ENCODE data around the gene GALNT5.

The GALNT5 gene

DNA sequence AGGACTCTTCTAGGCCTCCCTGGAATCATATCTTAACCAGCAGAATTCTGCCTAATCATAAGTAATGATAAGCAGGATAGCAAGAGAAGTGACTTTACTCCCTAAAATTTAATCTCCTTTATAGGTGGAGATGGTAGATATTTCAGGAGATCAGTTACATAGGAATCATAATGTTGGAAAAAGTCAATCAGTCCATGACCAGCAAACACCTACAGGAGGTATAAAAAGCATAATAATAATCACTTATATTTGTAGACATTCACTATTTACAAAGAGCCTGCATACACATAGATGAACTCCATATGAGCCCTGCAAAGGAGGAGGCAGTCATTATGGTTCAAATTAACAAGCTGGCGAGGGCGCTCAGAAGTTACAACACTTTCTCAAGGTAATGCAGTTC, 2.5 kb downstream of the GALNT5 start:
- no peak overlapping the region; the same call in 1 of the 2 replicates for H3K4me3 ChIP-seq (ENCODE audit: low read length)
- DNase-seq (ENCODE audit: low read depth): no peak
- TF ChIP-seq, protein P1, sequence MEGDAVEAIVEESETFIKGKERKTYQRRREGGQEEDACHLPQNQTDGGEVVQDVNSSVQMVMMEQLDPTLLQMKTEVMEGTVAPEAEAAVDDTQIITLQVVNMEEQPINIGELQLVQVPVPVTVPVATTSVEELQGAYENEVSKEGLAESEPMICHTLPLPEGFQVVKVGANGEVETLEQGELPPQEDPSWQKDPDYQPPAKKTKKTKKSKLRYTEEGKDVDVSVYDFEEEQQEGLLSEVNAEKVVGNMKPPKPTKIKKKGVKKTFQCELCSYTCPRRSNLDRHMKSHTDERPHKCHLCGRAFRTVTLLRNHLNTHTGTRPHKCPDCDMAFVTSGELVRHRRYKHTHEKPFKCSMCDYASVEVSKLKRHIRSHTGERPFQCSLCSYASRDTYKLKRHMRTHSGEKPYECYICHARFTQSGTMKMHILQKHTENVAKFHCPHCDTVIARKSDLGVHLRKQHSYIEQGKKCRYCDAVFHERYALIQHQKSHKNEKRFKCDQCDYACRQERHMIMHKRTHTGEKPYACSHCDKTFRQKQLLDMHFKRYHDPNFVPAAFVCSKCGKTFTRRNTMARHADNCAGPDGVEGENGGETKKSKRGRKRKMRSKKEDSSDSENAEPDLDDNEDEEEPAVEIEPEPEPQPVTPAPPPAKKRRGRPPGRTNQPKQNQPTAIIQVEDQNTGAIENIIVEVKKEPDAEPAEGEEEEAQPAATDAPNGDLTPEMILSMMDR (conservative IDR thresholded peaks at IDR 0.05; ENCODE audit: low read length): no peak

DNA sequence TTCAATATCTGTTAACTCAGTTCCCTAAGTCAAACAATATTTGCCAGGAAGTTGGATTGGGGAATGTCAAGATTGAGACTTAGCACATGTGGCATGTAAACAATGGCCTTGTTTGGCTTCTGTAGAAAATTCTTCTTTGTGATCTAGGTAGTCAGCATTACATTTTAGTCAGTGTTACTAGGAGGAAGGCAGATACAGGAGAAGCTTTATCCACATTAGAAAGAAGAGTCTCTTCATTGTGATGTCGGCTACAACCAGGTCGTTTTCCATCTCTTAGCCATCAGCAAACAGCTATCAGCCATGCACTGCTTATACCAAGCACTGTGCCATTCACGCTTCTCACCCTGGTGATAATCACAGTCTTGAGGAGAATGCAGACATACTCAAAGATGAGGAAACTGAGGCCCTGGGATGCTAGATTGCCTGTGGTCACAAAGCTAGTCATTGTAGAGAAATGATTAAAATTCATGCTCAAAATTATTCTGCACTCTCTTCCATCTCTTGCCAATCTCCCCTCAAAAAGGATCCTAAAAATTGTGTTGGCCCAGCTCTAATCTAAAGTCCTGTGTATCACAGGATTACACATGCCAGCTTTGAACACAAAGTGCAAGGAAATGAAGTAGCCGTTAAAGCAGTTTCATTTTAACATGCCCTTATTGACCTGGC, 3.2 kb downstream of the GALNT5 start:
- TF ChIP-seq, protein P1 (conservative IDR thresholded peaks at IDR 0.05; ENCODE audit: low read length): no peak
- DNase-seq (ENCODE audit: low read depth): peak; percentile 36
- H3K4me3 ChIP-seq (ENCODE audit: low read length): peak overlapping the region; percentile 47

DNA sequence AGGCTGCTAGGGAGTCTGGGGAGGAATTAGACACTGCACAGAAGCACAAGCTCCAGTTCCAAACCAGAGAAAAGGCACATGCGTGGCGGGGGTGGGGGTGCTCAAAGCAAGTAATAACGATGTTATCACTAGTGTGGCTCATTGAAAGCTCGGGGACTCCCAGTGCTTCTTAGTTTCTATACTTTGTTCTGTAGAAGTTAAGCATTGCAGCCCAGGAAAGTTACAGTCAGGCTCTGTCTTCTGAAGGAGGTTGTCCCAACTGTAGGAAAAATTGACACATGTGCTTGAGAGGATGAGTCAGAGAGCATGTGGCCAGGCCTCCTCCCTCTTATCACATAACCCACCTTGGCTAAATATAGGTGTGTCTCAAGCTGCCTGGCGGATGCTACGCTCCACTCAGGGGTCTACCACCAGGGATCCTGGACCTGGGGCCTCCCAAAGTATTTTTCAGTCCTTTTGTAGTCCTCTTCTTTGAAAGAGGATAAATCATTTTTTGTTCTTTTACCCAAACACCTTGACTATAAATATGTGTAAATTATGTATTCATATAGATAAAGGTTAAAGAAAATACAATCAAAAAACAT, 3.8 kb downstream of the GALNT5 start:
- DNase-seq (ENCODE audit: low read depth): peak; percentile 51
- TF ChIP-seq, protein P1 (conservative IDR thresholded peaks at IDR 0.05; ENCODE audit: low read length): no peak
- peak overlapping the region; percentile 47 for H3K4me3 ChIP-seq (ENCODE audit: low read length)

DNA sequence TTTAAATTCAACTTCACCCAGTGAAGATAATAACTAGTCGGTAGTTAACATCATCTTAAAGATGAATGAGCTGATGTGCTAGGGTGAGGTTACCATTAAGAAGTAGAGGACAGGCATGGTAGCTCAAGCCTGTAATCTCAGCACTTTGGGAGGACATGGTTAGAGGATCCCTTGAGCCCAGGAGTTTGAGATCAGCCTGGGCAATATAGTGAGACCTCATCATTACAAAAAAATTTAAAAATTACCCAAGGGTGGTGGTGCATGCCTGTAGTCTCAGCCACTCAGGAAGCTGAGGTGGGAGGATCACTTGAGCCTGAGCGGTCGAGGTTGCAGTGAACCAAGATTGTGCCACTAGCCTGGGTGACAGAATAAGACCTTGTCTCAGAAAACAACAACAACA, 4.7 kb downstream of the GALNT5 start:
- TF ChIP-seq, protein P1 (conservative IDR thresholded peaks at IDR 0.05; ENCODE audit: low read length): no peak
- no peak overlapping the region for H3K4me3 ChIP-seq (ENCODE audit: low read length)
- no peak for DNase-seq (ENCODE audit: low read depth)

DNA sequence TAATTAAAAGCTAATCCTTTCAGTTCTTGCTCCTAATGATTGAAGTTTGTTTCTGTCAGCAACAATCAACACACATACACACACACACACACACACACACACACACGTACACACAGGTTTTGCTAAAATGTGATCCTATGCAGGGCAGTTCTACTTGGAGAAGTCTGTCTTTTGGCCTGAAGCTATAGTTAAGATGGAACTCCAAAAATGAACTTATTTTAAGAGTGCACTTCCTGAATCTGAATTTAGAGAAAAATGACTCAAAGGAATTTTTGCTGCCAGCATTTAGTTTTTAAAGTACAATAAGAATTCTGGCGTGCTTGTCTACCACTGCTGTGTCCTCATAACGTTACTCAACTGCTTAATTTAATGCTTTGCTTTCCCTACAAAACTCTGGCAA, 6.6 kb downstream of the GALNT5 start:
- TF ChIP-seq, protein P1 (conservative IDR thresholded peaks at IDR 0.05; ENCODE audit: low read length): no peak
- DNase-seq (ENCODE audit: low read depth): peak; percentile 77
- peak overlapping the region; percentile 16; the same call in 1 of the 2 replicates for H3K4me3 ChIP-seq (ENCODE audit: low read length)

DNA sequence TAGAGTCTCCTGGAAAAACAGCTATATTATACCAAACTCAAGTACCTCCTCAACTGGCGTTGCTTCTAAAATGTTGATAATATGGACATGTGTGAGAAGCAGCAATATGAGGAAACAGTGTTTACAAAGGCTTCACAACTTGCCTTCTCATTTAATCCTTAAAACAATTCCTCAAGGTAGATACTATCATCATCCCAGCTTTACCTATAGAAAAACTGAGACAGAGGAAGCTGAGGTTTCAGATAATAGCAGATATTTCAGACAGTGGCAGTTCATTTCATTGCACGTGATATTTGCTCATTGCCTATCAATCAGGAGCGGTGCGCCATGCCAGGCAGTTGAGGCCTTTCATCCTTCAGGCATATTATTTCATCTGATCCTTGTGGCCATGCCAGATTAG, 8.3 kb downstream of the GALNT5 start:
- no peak for DNase-seq (ENCODE audit: low read depth)
- no peak overlapping the region for H3K4me3 ChIP-seq (ENCODE audit: low read length)
- TF ChIP-seq, protein P1 (conservative IDR thresholded peaks at IDR 0.05; ENCODE audit: low read length): no peak

DNA sequence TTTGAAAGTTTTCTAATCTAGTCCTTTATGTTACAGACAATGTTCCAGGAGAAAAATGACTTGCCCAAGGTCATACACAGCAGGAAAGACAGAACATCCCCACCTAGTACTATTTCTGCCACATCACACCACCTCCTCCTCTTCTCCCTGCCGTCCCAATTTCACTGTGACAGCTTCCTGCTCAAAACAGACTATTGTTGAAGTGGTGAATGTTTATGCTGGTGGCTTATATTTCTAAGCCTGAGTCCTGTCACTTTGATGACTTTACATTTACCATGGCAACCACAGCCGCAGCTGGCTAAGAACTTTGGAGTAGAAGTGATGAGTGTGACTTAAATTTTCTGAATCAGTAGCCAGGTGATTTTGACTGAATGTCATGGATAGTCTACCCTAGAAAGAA, 10.0 kb downstream of the GALNT5 start:
- TF ChIP-seq, protein P1 (conservative IDR thresholded peaks at IDR 0.05; ENCODE audit: low read length): no peak
- DNase-seq (ENCODE audit: low read depth): no peak
- H3K4me3 ChIP-seq (ENCODE audit: low read length): no peak overlapping the region
